Endodermal cell (in vitro differentiated cells): ENCODE results near the gene THRA. TPM values are rescaled to one million over a fixed set of nuclear protein-coding genes. Genes with fewer than 3 reads are reported as not detected.
A peak's percentile ranks its signal among the peaks of the same experiment; 100 is the strongest.

Source experiments
- DNase-seq: peaks from one replicate; pipeline ENCODE4 v3.0.0-alpha.2; 2017
- H3K27ac ChIP-seq: 2 replicates; pipeline ENCODE4 v1.5.1; 2013; ENCODE audit warnings: mild to moderate bottlenecking, low read depth, low read length, moderate library complexity
- H3K27me3 ChIP-seq: 2 replicates; pipeline ENCODE4 v1.6.1; 2013; ENCODE audit warnings: mild to moderate bottlenecking, low read length, moderate library complexity; ENCODE audit not compliant: insufficient read depth, control insufficient read depth, poor library complexity, severe bottlenecking
- H3K36me3 ChIP-seq: 2 replicates; pipeline ENCODE4 v1.7.0; 2013; ENCODE audit warnings: mild to moderate bottlenecking, low read length, moderate library complexity; ENCODE audit not compliant: control insufficient read depth, insufficient read depth
- H3K4me1 ChIP-seq: one replicate; pipeline ENCODE4 v1.7.0; 2013; ENCODE audit warnings: low read length; ENCODE audit not compliant: control insufficient read depth, insufficient read depth
- H3K4me3 ChIP-seq: 2 replicates; pipeline ENCODE4 v1.5.1; 2013; ENCODE audit warnings: mild to moderate bottlenecking, low read length, moderate library complexity
- H3K9ac ChIP-seq: 2 replicates; pipeline ENCODE4 v1.6.1; 2013; ENCODE audit warnings: mild to moderate bottlenecking, low read length, moderate library complexity; ENCODE audit not compliant: poor library complexity, severe bottlenecking; ENCODE audit errors: extremely low read depth
- H3K9me3 ChIP-seq: 2 replicates; pipeline ENCODE4 v1.6.1; 2013; ENCODE audit warnings: mild to moderate bottlenecking, low read length, moderate library complexity; ENCODE audit not compliant: control insufficient read depth
- H3K27ac Mint-ChIP-seq: 2 replicates; pipeline ENCODE4 v1.8.0; 2020; ENCODE audit warnings: mixed read lengths
- H3K27me3 Mint-ChIP-seq: 2 replicates; pipeline ENCODE4 v1.8.0; 2021; ENCODE audit warnings: mild to moderate bottlenecking, mixed read lengths; ENCODE audit not compliant: insufficient read depth
- H3K36me3 Mint-ChIP-seq: 2 replicates; pipeline ENCODE4 v1.8.0; 2020; ENCODE audit warnings: low read depth, mixed read lengths
- H3K4me1 Mint-ChIP-seq: 2 replicates; pipeline ENCODE4 v1.8.0; 2020; ENCODE audit warnings: mixed read lengths
- H3K4me3 Mint-ChIP-seq: 2 replicates; pipeline ENCODE4 v1.8.0; 2020; ENCODE audit warnings: mild to moderate bottlenecking, moderate library complexity, mixed read lengths
- H3K9me3 Mint-ChIP-seq: 2 replicates; pipeline ENCODE4 v1.8.0; 2020; ENCODE audit warnings: mild to moderate bottlenecking, mixed read lengths
- WGBS, 2 experiments: methylation state at CpG; one replicate each; pipeline versions ENCODE4 v1.1.5 to v1.1.7; 2013; ENCODE audit warnings: missing lambda C conversion rate in 2 of 2, mixed read lengths in 1 of 2; ENCODE audit not compliant: insufficient coverage in 1 of 2, insufficient read length in 1 of 2; 5-methylcytosine and 5-hydroxymethylcytosine counted together
- total RNA-seq, 2 donors: library from RNA; stranded (reverse); fragmentation: NEBNext Ultra II Directional in 1 of 2; extraction: Animal tissue kit (Norgen Biotek cat#: 25700) in 1 of 2; gene quantifications; 2 replicates in 1 of 2; 3 replicates in 1 of 2; pipeline ENCODE4 v1.2.1, GENCODE V29; 2021
- TF ChIP-seq, protein P1 (sequence below): fragments of 200-600 bp; sonication (generic); conservative IDR thresholded peaks from 2 replicates; pipeline ENCODE4 v1.5.0; 2021; ENCODE audit warnings: antibody characterized with exemption, mild to moderate bottlenecking

Gene THRA
- total RNA-seq, 2 donors from 2014 or later: 12.7 to 14.4 TPM

DNA sequence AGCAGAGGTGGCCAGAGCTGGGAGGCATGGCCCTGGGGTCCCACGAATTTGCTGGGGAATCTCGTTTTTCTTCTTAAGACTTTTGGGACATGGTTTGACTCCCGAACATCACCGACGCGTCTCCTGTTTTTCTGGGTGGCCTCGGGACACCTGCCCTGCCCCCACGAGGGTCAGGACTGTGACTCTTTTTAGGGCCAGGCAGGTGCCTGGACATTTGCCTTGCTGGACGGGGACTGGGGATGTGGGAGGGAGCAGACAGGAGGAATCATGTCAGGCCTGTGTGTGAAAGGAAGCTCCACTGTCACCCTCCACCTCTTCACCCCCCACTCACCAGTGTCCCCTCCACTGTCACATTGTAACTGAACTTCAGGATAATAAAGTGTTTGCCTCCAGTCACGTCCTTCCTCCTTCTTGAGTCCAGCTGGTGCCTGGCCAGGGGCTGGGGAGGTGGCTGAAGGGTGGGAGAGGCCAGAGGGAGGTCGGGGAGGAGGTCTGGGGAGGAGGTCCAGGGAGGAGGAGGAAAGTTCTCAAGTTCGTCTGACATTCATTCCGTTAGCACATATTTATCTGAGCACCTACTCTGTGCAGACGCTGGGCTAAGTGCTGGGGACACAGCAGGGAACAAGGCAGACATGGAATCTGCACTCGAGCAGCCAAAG, 45.2 kb upstream of the THRA start:
- DNase-seq: peak; percentile 54
- no peak overlapping the region for H3K27ac ChIP-seq
- peaks cover 12% of the 10 kb centered on the region for H3K36me3 ChIP-seq
- H3K36me3 Mint-ChIP-seq: peaks cover 30% of the 10 kb centered on the region
- H3K9me3 ChIP-seq: no peaks in the 10 kb centered on the region
- H3K4me3 Mint-ChIP-seq: no peak overlapping the region
- no peaks in the 10 kb centered on the region for H3K27me3 ChIP-seq
- H3K27ac Mint-ChIP-seq: no peak overlapping the region
- H3K9me3 Mint-ChIP-seq: no peaks in the 10 kb centered on the region
- no peak overlapping the region for H3K4me3 ChIP-seq
- 72 to 75% methylated on average over 11 to 15 of the region's 15 CpGs for WGBS, 2 experiments
- no peaks in the 10 kb centered on the region for H3K27me3 Mint-ChIP-seq
- H3K4me1 Mint-ChIP-seq: peaks cover 14% of the 10 kb centered on the region
- peaks cover 5% of the 10 kb centered on the region for H3K4me1 ChIP-seq
- TF ChIP-seq, protein P1, sequence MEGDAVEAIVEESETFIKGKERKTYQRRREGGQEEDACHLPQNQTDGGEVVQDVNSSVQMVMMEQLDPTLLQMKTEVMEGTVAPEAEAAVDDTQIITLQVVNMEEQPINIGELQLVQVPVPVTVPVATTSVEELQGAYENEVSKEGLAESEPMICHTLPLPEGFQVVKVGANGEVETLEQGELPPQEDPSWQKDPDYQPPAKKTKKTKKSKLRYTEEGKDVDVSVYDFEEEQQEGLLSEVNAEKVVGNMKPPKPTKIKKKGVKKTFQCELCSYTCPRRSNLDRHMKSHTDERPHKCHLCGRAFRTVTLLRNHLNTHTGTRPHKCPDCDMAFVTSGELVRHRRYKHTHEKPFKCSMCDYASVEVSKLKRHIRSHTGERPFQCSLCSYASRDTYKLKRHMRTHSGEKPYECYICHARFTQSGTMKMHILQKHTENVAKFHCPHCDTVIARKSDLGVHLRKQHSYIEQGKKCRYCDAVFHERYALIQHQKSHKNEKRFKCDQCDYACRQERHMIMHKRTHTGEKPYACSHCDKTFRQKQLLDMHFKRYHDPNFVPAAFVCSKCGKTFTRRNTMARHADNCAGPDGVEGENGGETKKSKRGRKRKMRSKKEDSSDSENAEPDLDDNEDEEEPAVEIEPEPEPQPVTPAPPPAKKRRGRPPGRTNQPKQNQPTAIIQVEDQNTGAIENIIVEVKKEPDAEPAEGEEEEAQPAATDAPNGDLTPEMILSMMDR: no peak
- no peak overlapping the region for H3K9ac ChIP-seq

DNA sequence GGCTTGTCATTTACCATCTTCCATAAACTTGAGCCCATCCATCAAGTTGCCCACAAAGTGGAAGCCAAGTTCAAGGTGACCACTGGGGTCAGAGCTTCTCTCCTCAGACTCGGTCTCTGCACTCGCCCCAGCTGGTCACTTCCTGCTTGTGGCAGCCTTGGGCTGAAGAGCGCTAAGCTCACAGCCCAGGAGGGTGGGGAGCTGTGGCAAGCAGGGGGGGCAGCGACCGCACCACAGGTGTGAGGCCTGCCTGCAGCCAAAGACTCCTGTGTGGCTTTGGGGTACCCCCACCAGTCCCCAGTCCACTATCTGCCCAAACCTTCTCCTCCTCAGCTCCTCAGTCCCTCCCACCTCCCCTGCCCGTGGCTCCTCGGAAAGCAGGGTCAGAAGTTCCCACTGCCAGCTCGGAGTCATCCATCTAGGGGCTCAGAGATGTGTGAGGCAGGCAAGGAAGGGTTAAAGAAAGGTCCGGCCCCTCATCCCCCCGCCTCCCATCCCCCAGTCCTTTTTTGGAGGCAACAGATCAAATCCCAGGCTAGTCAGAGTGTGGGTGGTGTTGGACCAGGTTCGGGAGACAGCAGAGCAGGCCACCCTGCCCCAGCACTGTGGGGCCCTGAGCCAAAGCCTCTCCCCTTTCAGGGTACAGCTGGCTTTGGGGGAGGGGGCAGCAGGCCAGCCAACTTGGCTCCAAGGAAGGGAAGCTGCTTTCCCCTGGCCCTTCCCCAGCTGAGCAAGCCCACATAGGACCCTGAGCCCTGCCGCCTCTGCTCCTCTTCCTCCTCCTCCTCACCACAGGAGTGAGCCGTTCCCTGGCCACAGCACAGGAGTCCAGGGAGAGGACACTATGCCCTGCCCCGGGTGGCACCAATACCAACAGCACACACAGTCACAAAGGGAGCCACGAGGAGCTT, 44.3 kb upstream of the THRA start:
- 62 to 70% methylated on average over 4 to 14 of the region's 15 CpGs for WGBS, 2 experiments
- Mint-ChIP-seq H3K27me3 (no peaks in the 10 kb centered on the region), H3K4me3 (no peak overlapping the region), H3K4me1 (peaks cover 14% of the 10 kb centered on the region), H3K27ac (peak overlapping the region; percentile 80), H3K9me3 (no peaks in the 10 kb centered on the region), H3K36me3 (peaks cover 32% of the 10 kb centered on the region)
- Histone ChIP-seq H3K4me3 (no peak overlapping the region), H3K27me3 (no peaks in the 10 kb centered on the region), H3K9me3 (no peaks in the 10 kb centered on the region), H3K27ac (no peak overlapping the region), H3K9ac (no peak overlapping the region), H3K36me3 (peaks cover 12% of the 10 kb centered on the region), H3K4me1 (peaks cover 5% of the 10 kb centered on the region)
- TF ChIP-seq, protein P1: no peak
- peak; percentile 91 for DNase-seq

DNA sequence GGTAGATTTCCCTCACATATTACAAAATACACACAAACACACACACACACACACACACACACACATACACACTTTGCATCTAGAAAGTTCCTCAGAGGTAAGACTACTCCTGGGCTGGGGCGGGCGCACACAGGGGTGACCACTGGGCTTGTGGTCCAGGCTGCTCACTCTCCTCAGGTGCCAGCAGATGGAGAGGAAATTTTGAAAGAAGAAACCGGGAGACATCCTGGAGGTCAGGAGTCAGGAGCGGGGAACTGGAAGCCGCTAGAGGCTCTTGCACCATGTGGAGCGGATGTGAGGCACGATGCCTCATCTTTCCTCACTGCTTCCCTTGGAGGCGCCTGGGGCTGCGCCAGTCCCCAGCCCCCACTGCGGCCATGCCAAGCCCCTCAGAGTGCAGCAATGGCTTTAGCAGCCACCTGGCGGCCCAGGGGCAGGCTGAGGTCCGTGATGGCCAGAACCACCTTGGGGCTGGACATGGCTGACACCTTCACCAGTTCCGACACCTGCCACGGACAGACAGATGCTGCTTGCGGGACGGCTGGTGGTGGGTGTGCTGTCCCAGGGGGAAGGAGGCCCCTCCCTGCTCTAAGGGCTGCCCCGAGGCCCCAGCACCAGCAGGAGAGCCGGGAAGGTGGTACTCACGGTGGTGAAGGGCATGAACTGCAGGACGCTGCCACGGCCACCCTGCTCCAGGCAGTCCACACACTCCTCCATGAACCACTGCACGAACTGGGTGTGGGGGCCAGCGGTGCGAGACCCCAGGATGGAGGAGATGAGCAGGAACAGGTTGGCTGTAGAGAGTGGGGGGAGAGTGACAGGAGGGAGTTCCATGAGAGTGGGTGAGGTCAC, 43.4 kb upstream of the THRA start:
- H3K27me3 Mint-ChIP-seq: no peaks in the 10 kb centered on the region
- peak overlapping the region; percentile 80 for H3K27ac Mint-ChIP-seq
- H3K36me3 Mint-ChIP-seq: peaks cover 35% of the 10 kb centered on the region
- H3K4me1 ChIP-seq: peaks cover 5% of the 10 kb centered on the region
- H3K9me3 ChIP-seq: no peaks in the 10 kb centered on the region
- H3K9ac ChIP-seq: no peak overlapping the region
- DNase-seq: peak; percentile 75
- H3K27me3 ChIP-seq: no peaks in the 10 kb centered on the region
- H3K36me3 ChIP-seq: peaks cover 12% of the 10 kb centered on the region
- no peak overlapping the region for H3K4me3 ChIP-seq
- no peaks in the 10 kb centered on the region for H3K9me3 Mint-ChIP-seq
- peaks cover 14% of the 10 kb centered on the region for H3K4me1 Mint-ChIP-seq
- TF ChIP-seq, protein P1: peak; percentile 40
- no peak overlapping the region for H3K27ac ChIP-seq
- WGBS, 2 experiments: 87 to 91% methylated on average over 15 to 24 of the region's 24 CpGs
- H3K4me3 Mint-ChIP-seq: no peak overlapping the region
